Keratinocyte (primary cell): ENCODE data around the gene CEP131. TPM values are rescaled to one million over a fixed set of nuclear protein-coding genes. Genes with fewer than 3 reads are reported as not detected.

Source experiments
- DNase-seq: peaks from one replicate; pipeline ENCODE4 v3.0.0-alpha.2; 2011; ENCODE audit warnings: low read depth, missing footprints, low spot score
- FAIRE-seq: peaks from 2 replicates; lab custom pipeline; 2011; peaks lifted over from hg19 to GRCh38; lab: Jason Lieb, UNC
- H2AFZ ChIP-seq: 2 replicates; pipeline ENCODE4 v1.6.0; 2012; ENCODE audit warnings: low read length, control low read depth, inconsistent platforms; ENCODE audit not compliant: control insufficient read depth
- H3K27ac ChIP-seq: 2 replicates; pipeline ENCODE4 v1.5.1; 2011; ENCODE audit warnings: low read length; ENCODE audit not compliant: control insufficient read depth, insufficient read depth
- H3K27me3 ChIP-seq: 3 replicates; pipeline ENCODE4 v1.6.0; 2011; ENCODE audit warnings: low read length; ENCODE audit not compliant: control insufficient read depth, insufficient read depth; ENCODE audit errors: extremely low read depth
- H3K36me3 ChIP-seq, 2 experiments: 2 replicates in 1 of 2; 3 replicates in 1 of 2; pipeline ENCODE4 v1.5.1; 2011; ENCODE audit warnings: low read length in 2 of 2, mild to moderate bottlenecking in 1 of 2; ENCODE audit not compliant: control insufficient read depth in 2 of 2, insufficient read depth in 2 of 2; ENCODE audit errors: extremely low read depth in 1 of 2
- H3K4me1 ChIP-seq: 3 replicates; pipeline ENCODE4 v1.5.1; 2011; ENCODE audit warnings: low read length; ENCODE audit not compliant: control insufficient read depth, insufficient read depth; ENCODE audit errors: extremely low read depth
- H3K4me2 ChIP-seq: 3 replicates; pipeline ENCODE4 v1.6.0; 2011; ENCODE audit warnings: low read depth, low read length; ENCODE audit not compliant: control insufficient read depth, insufficient read depth; ENCODE audit errors: extremely low read depth
- H3K4me3 ChIP-seq, 3 experiments: fragments of 200-600 bp in 1 of 3; sonication (generic) in 1 of 3; 2 replicates in 2 of 3; 3 replicates in 1 of 3; pipeline ENCODE4 v1.5.1; 2011 to 2016; ENCODE audit warnings: low read length in 3 of 3, mild to moderate bottlenecking in 3 of 3, control low read depth in 2 of 3, inconsistent platforms in 1 of 3, low read depth in 1 of 3, mixed read lengths in 1 of 3, mixed run types in 1 of 3, moderate library complexity in 1 of 3; ENCODE audit not compliant: control insufficient read depth in 2 of 3, insufficient read depth in 2 of 3; ENCODE audit errors: extremely low read depth in 1 of 3
- H3K79me2 ChIP-seq: 2 replicates; pipeline ENCODE4 v1.6.0; 2012; ENCODE audit warnings: low read length; ENCODE audit not compliant: control insufficient read depth, insufficient read depth
- H3K9ac ChIP-seq: 3 replicates; pipeline ENCODE4 v1.6.0; 2011; ENCODE audit warnings: low read length; ENCODE audit not compliant: control insufficient read depth, insufficient read depth; ENCODE audit errors: extremely low read depth
- H3K9me1 ChIP-seq: 3 replicates; pipeline ENCODE4 v1.6.0; 2011; ENCODE audit warnings: low read length; ENCODE audit not compliant: control insufficient read depth, insufficient read depth; ENCODE audit errors: extremely low read depth
- H3K9me3 ChIP-seq: 2 replicates; pipeline ENCODE4 v1.5.1; 2012; ENCODE audit warnings: low read depth, low read length; ENCODE audit not compliant: control insufficient read depth
- H4K20me1 ChIP-seq: 3 replicates; pipeline ENCODE4 v1.6.0; 2011; ENCODE audit warnings: low read length; ENCODE audit not compliant: control insufficient read depth, insufficient read depth; ENCODE audit errors: extremely low read depth
- CTCF ChIP-seq, 3 experiments: IDR thresholded peaks in 1 of 3; conservative IDR thresholded peaks in 1 of 3; optimal IDR thresholded peaks in 1 of 3; 2 replicates in 2 of 3; 3 replicates in 1 of 3; pipeline versions ENCODE3 to v1.5.1; 2011; ENCODE audit warnings: low read length in 3 of 3, mild to moderate bottlenecking in 3 of 3, moderate library complexity in 2 of 3, control low read depth in 1 of 3, inconsistent platforms in 1 of 3; ENCODE audit not compliant: insufficient read depth in 2 of 3; ENCODE audit errors: extremely low read depth in 1 of 3
- EZH2 ChIP-seq: IDR thresholded peaks from one replicate; pipeline ENCODE4 v1.6.1; 2012; ENCODE audit warnings: inconsistent platforms, mild to moderate bottlenecking, low read length, moderate library complexity
- dilution Hi-C: fragments of 300-500 bp; cut with MboI; formaldehyde crosslinking; loops from one replicate; pipeline ENCODE4 v1.7.0; 2020; ENCODE audit warnings: low sequenced_read_pairs; ENCODE audit not compliant: extremely low pct_ligation_motif_present
- polyA plus RNA-seq, 5 experiments: library from polyadenylated mRNA; depleted of rRNA in 3 of 5; stranded (reverse) in 3 of 5; stranded (forward) in 1 of 5; unstranded in 1 of 5; fragments of >200 nt; gene quantifications; 1 replicate in 1 of 5; 2 replicates in 3 of 5; 3 replicates in 1 of 5; pipeline versions ENCODE4 v1.2.1 to v1.2.3, GENCODE V29; 2011 to 2012; ENCODE audit warnings: missing spikeins in 2 of 5, low read depth in 1 of 5, low replicate concordance in 1 of 5

Gene CEP131
- polyA plus RNA-seq, 1 donor (not counting 4 experiments of a cell fraction or from before 2014, with no cell fraction given), result 2.6 TPM

GRCh38 chr17:81153340-81153803, 69.4 kb downstream of the CEP131 start:
- Histone ChIP-seq H2AFZ (no peak overlapping the region), H3K79me2 (no peaks in the 10 kb centered on the region), H4K20me1 (no peaks in the 10 kb centered on the region), H3K27me3 (peaks cover 20% of the 10 kb centered on the region), H3K4me2 (no peak overlapping the region), H3K9me3 (no peaks in the 10 kb centered on the region), H3K27ac (no peak overlapping the region), H3K4me1 (no peaks in the 10 kb centered on the region), H3K36me3 (no peaks in the 10 kb centered on the region), H3K4me3 (no peak overlapping the region), H3K9me1 (no peaks in the 10 kb centered on the region), H3K9ac (no peak overlapping the region)
- TF ChIP-seq EZH2 (no peak), CTCF (optimal IDR thresholded peaks at IDR 0.05 in 1 of 3, IDR thresholded peaks at IDR 0.05 in 1 of 3, conservative IDR thresholded peaks at IDR 0.05 in 1 of 3; ENCODE audit: extremely low read depth in 1 of 3, insufficient read depth in 2 of 3, low read length in 3 of 3) (no peak)
- FAIRE-seq (no peak), DNase-seq (no peak)
- dilution Hi-C loops, result no loop called here

DNA sequence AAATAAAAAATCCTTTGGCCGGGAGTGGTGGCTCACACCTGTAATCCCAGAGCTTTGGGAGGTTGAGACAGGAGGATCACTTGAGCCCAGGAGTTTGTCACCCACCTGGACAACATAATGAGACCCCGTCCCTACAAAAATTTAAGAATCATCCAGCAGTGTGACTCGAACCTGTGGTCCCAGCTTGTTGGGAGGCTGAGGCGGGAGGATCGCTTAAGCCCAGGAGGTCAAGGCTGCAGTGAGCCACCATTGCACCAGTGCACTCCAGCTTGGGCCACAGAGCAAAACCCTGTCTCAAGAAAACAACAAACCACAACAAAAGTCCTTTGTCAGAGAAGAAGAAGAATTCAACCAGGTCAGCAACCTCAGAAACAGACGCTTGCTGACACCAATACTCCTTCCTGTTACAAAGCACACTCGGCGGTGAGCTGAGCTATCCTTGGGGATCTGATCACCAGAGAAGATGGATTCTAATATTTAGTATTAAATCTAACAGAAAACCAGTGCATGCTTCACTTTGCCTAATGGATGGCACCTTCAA, 70.4 kb downstream of the CEP131 start:
- Histone ChIP-seq H3K36me3 (no peaks in the 10 kb centered on the region), H3K9me1 (no peaks in the 10 kb centered on the region), H3K4me2 (no peak overlapping the region), H2AFZ (no peak overlapping the region), H3K79me2 (no peaks in the 10 kb centered on the region), H4K20me1 (no peaks in the 10 kb centered on the region), H3K9ac (no peak overlapping the region), H3K4me1 (no peaks in the 10 kb centered on the region), H3K27me3 (peaks cover 16% of the 10 kb centered on the region), H3K9me3 (no peaks in the 10 kb centered on the region), H3K4me3 (no peak overlapping the region), H3K27ac (no peak overlapping the region)
- DNase-seq (no peak), FAIRE-seq (no peak)
- dilution Hi-C loops, result no loop called here
- TF ChIP-seq CTCF (optimal IDR thresholded peaks at IDR 0.05 in 1 of 3, IDR thresholded peaks at IDR 0.05 in 1 of 3, conservative IDR thresholded peaks at IDR 0.05 in 1 of 3; ENCODE audit: extremely low read depth in 1 of 3, insufficient read depth in 2 of 3, low read length in 3 of 3) (no peak), EZH2 (no peak)
